ENCODE results near the gene GRIK4.

Gene GRIK4

GRCh38 chr11:120854988-120855387 lies 343.4 kb downstream of the GRIK4 start:
- TF ChIP-seq CTCF (IDR thresholded peaks at IDR 0.05; ENCODE audit: low read depth, low read length) = no peak
- H3K4me3 ChIP-seq (replicated peaks in 1 of 2; ENCODE audit: low read depth in 2 of 2, low read length in 2 of 2) = no peak overlapping the region
- no peak for DNase-seq (ENCODE audit: low read depth in 2 of 2)

GRCh38 chr11:120857508-120857907 lies 346.0 kb downstream of the GRIK4 start:
- no peak overlapping the region for H3K4me3 ChIP-seq (replicated peaks in 1 of 2; ENCODE audit: low read depth in 2 of 2, low read length in 2 of 2)
- TF ChIP-seq CTCF (IDR thresholded peaks at IDR 0.05; ENCODE audit: low read depth, low read length) = no peak
- no peak for DNase-seq (ENCODE audit: low read depth in 2 of 2)

- peak in 1 of 2 donors; percentile 25 for DNase-seq (ENCODE audit: low read depth in 2 of 2)
- no peak for TF ChIP-seq CTCF (IDR thresholded peaks at IDR 0.05; ENCODE audit: low read depth, low read length)
- H3K4me3 ChIP-seq (replicated peaks in 1 of 2; ENCODE audit: low read depth in 2 of 2, low read length in 2 of 2) = no peak overlapping the region
Observed at GRCh38 chr11:120858740-120859139, 347.2 kb downstream of the GRIK4 start.

- DNase-seq (ENCODE audit: low read depth in 2 of 2) = no peak
- no peak for TF ChIP-seq CTCF (IDR thresholded peaks at IDR 0.05; ENCODE audit: low read depth, low read length)
Observed at GRCh38 chr11:120859552-120860295, 348.2 kb downstream of the GRIK4 start.

GRCh38 chr11:120863359-120863758 lies 351.8 kb downstream of the GRIK4 start:
- TF ChIP-seq CTCF (IDR thresholded peaks at IDR 0.05; ENCODE audit: low read depth, low read length) = no peak
- peak in 1 of 2 donors; percentile 36 for DNase-seq (ENCODE audit: low read depth in 2 of 2)
- H3K4me3 ChIP-seq (replicated peaks in 1 of 2; ENCODE audit: low read depth in 2 of 2, low read length in 2 of 2) = no peak overlapping the region

More at GRCh38 chr11:120859552-120860295, 348.2 kb downstream of the GRIK4 start:
- H3K4me3 ChIP-seq (replicated peaks in 1 of 2; ENCODE audit: low read depth in 2 of 2, low read length in 2 of 2) = no peak overlapping the region

GRCh38 chr11:120867024-120867423 lies 355.5 kb downstream of the GRIK4 start:
- no peak for DNase-seq (ENCODE audit: low read depth in 2 of 2)
- TF ChIP-seq CTCF (IDR thresholded peaks at IDR 0.05; ENCODE audit: low read depth, low read length) = no peak
- H3K4me3 ChIP-seq (replicated peaks in 1 of 2; ENCODE audit: low read depth in 2 of 2, low read length in 2 of 2) = no peak overlapping the region

GRCh38 chr11:120867531-120867930 lies 356.0 kb downstream of the GRIK4 start:
- no peak for DNase-seq (ENCODE audit: low read depth in 2 of 2)
- TF ChIP-seq CTCF (IDR thresholded peaks at IDR 0.05; ENCODE audit: low read depth, low read length) = no peak
- no peak overlapping the region for H3K4me3 ChIP-seq (replicated peaks in 1 of 2; ENCODE audit: low read depth in 2 of 2, low read length in 2 of 2)

Data from cardiac fibroblast (primary cell).